Epidermal melanocyte (primary cell): ENCODE results near the gene AP3D1.
"Not testable (repeated sequence)": the region's sequence is repeated elsewhere in the genome, so short reads cannot be mapped to it uniquely, and the experiment has no call there.

Experiments used
- DNase-seq: peaks from one replicate; pipeline ENCODE4 v3.0.0; 2011; ENCODE audit warnings: low spot score; ENCODE audit not compliant: insufficient read length

The AP3D1 gene

DNA sequence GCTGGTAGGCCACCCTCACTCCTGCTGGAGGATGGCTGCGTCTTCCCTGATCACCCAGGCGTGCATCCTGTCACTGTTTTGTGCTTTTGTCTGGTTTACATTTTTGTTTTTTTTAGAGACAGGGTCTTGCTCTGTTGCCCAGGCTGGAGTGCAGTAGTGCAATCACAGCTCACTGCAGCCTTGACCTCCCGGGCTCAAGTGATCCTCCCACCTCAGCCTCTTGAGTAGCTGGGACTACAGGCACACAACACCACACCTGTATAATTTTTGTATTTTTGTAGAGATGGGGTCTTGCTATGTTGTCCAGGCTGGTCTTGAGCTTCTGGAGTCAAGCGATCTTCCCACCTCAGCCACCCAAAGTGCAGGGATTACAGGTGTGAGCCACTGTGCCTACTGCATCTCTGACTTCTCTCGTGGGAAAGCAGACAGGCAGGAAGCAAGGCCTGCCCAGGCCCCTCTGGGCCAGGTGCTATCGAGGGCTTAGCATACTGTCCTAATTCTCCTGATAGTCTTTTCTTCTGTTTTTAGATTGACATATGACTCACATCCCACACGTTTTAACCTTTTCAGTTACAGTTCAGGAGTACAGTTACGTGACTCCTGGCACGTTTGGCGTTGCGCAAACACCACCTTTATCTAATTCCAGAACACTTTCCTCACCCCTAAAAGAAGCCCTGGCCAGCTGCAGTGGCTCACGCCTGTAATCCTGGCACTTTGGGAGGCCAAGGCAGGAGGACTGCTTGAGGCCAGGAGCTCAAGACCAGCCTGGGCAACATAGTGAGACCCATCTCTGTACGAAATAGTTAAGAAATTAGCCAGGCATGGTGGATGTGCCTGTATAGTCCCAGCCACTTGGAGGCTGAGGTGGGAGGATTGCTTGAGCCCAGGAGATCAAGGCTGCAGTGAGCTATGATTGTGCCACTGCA is 64.4 kb downstream of the AP3D1 start:
- not testable (repeated sequence) for DNase-seq

GRCh38 chr19:2084993-2085720 is 66.2 kb downstream of the AP3D1 start:
- peak; percentile 46 for DNase-seq

GRCh38 chr19:2083174-2083854 is 68.1 kb downstream of the AP3D1 start:
- DNase-seq = no peak

DNA sequence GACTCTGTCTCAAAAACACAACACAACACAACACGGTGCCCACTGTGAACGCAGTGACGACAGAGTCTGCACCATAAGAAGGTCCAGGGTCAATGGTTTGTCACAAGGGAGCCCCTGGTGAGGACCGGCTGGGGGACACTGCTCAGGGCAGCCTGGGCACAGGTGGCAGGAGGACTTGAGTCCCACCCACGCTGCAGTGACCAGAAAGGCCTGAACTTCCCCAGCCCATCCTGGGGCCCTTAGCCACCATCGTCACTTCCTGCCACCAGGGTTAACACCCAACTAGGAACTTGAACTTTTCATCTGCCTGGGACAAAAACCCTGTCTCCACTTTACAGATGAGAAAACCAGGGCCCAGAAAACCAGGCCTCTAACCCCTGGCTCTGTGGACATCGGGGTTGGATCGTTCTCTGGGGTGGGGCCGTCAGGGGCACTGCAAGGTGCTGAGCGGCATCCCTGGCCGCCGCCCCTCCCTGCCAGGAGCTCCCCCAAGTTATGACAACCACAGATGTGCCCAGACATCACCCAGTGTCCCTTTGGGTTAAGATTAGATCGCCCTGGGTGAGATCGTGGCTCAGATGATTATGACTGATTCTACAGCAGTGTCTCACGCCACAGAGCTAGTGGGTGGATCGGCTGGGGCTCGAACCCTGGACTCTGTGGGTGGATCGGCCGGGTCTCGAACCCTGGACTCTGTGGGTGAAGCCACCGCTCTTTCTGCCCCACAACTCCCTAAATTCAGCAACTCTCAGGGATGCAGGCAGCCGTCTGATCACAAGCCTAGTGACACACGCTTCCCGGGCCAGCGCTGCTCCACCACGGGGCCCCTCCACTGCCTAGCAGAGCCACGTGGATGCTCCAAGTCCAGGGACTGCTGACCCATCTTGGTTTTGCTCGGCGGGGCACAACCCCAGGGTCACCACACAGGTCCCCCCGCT is 69.2 kb downstream of the AP3D1 start:
- DNase-seq = no peak

GRCh38 chr19:2080336-2080988 is 70.9 kb downstream of the AP3D1 start:
- DNase-seq = no peak

DNA sequence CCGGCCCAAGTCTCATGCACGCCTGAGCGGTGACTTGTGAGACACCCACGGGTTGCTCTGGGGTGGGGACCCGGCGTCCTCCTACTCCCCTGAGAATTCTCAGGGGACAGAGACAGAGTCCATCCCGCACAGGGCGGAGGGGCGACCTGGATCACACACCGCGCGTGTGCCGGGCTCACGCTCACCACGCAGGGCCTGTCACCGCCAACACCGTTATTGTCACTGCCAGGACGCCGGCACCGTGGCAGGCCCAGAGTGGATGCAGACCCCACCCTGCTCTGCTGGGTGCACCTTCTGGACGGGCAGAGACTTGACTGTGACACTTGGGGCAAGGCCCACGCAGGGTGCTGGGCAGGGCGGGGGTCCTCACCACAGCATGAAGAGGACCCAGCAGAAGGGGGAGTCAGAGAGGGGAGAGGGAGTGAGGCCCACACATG is 71.5 kb downstream of the AP3D1 start:
- no peak for DNase-seq

DNA sequence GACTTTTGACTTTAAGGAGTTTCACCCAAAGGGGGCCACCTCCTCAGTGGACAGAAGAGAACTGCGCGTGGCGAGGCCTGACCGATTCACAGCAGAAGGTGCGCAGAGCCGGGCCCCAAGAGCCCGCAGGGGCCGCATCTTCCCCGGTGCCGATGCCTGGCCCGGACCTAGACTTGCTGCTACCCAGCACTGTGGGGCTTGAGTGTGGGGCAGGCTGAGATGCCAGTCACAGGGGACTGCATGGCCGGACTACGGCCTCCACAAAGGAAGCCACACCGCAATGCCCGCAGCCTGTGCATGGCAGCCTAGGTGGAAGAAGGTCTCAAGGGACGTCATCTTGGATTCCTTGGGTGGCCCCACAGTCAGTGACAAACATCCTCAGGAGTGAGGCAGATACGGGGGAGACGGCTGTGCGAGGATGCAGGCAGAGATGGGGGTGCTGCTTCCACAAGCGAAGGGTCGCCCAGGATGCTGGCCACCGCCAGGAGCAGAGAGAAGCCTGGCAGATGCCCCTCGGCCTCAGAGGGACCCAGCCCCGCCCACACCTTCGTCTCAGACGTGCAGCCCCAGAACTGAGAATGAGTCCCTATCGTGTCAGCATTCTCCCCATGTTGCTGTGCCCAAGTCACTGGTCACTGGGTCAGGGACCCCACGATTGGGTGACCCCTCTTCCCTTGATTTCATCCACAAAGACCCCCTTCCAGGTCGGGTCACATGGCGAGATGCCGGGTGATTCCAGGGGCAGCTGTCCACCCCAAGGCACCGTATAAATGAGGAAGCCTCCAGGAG is 72.1 kb downstream of the AP3D1 start:
- no peak for DNase-seq

- no peak for DNase-seq
Observed at GRCh38 chr19:2077833-2078619, 73.3 kb downstream of the AP3D1 start.

DNA sequence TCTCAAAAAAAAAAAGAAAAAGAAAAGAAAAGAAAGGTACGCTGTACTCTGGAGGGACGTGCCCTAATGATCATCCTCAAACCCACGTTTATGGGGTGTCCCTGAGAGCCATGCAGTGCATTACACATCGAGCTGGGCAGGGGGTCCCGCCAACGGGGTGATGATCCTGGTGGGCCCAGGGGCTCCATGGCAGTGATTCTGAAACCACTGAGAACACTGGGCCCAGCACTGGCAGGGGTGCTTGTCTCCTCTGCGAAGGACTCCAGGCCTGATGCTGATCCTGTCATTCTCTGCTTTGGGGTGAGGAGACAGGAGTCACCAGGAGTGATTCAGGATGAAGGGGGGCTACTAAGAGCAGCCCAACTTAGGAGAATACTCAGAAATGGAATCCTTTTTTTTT is 74.0 kb downstream of the AP3D1 start:
- no peak for DNase-seq

- DNase-seq = no peak
Observed at GRCh38 chr19:2076526-2076944, 74.8 kb downstream of the AP3D1 start.

- no peak for DNase-seq
Observed at GRCh38 chr19:2072757-2073551, 78.4 kb downstream of the AP3D1 start.

DNA sequence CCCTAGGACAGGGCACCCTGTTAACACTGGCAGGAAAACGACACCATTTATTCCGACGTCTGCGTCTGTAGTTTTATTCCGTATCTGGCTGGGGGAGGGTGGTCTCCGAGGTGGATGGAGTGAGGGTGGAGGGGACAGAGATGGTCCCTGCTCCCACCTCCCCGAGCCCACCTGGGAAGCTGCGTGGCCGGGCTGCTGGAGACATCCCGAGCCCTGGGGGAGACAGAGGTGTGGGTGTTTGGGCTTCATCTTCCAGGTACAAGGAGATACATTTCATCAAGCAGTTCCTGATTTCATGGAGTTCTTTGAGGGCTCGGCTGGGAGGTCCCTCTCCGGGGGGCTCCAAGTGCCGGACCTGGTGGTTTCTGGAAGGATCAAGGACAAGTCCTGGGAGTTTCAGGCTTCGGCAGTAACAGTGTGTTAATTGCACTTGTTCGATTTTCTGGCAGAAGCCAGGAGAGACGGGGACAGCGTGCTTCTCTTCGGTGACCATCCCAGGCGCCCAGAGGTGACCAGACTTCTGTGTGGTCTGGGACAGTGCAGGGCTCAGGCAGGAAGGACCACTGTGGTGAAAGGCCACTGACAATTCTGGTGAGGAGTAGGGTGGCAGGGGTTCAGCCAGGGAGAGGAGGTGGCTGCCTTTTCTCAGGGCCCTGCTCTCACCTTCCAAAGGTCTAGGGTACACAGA is 80.2 kb downstream of the AP3D1 start:
- DNase-seq = no peak

GRCh38 chr19:2070436-2070827 is 80.9 kb downstream of the AP3D1 start:
- no peak for DNase-seq

GRCh38 chr19:2064788-2065524 is 86.4 kb downstream of the AP3D1 start:
- DNase-seq = no peak

GRCh38 chr19:2064395-2064787 is 87.0 kb downstream of the AP3D1 start:
- no peak for DNase-seq

GRCh38 chr19:2063824-2064223 is 87.5 kb downstream of the AP3D1 start:
- no peak for DNase-seq

DNA sequence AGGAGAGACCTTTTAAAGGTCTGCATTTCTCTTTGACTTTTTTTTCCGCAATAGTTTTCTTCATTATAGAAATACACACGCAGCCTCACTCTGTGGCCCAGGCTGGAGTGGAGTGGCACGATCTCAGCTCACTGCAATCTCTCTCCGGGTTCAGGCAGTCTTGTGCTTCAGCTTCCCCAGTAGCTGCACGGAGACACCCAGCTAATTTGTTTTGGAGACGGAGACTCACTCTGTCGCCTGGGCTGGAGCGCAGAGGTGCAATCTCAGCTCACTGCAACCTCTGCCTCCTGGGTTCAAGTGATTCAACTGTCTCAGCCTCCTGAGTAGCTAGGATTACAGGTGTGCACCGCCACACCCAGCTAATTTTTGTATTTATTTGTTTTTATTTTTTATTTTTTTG is 88.6 kb downstream of the AP3D1 start:
- no peak for DNase-seq
